ENCODE data around the gene SUPT16H. TPM values are rescaled to one million over a fixed set of nuclear protein-coding genes. Genes with fewer than 3 reads are reported as not detected.
"Not testable (repeated sequence)": the region's sequence is repeated elsewhere in the genome, so short reads cannot be mapped to it uniquely, and the experiment has no call there.

The SUPT16H gene
- total and polyA plus RNA-seq, 10 of the 15 experiments (the other 5 are each of a cell fraction or from before 2014, with no cell fraction given), result 90.7 to 201 (median 121) TPM

DNA sequence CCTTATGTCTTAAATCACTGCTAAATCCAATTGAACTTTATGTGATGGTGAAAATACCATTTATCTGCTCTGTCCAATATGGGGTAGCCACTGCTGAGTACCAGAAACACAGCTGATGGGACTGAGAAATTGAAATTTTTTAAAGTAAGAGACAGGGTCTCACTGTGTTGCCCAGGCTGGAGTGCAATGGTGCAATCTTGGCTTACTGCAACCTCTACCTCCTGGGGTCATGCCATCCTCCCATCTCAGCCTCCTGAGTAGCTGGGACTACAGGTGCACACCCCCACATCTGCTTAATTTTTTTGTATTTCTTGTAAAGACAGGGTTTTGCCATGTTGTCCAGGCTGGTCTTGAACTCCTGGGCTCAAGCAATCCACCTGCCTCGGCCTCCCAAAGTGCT, 11.0 kb downstream of the SUPT16H start:
- Histone ChIP-seq H3K36me3 (ENCODE audit: control insufficient read depth in 2 of 2, insufficient read depth in 2 of 2, low read length in 1 of 2) (peaks cover 2 to 15% of the 10 kb centered on the region in 2 experiments), H3K79me2 (ENCODE audit: control insufficient read depth, insufficient read depth, low read length) (peaks cover 31% of the 10 kb centered on the region)
- H3K9me3 ChIP-seq (replicated peaks; ENCODE audit: control insufficient read depth, insufficient read depth, low read length); H3K4me1 ChIP-seq (ENCODE audit: control insufficient read depth, insufficient read depth, low read length); H3K4me2 ChIP-seq (ENCODE audit: control insufficient read depth, insufficient read depth); H2AFZ ChIP-seq (ENCODE audit: control insufficient read depth, low read depth, low read length); H3K27ac ChIP-seq (ENCODE audit: control insufficient read depth, insufficient read depth); H4K20me1 ChIP-seq (ENCODE audit: control insufficient read depth, insufficient read depth); intact Hi-C loops (cut with micrococcal nuclease; ENCODE audit: unreplicated experiment); ATAC-seq; H3K9ac ChIP-seq (ENCODE audit: control insufficient read depth, insufficient read depth, low read length); CTCF ChIA-PET; H3K27me3 ChIP-seq (replicated peaks in 1 of 2; ENCODE audit: control insufficient read depth in 2 of 2, insufficient read depth in 2 of 2, low read length in 1 of 2); RAD21 ChIA-PET (ENCODE audit: unreplicated experiment); FAIRE-seq; H3K4me3 ChIP-seq; SMC1A ChIA-PET (ENCODE audit: uncharacterized antibody, unreplicated experiment); BruUV-seq (replicated peaks); DNase-seq (ENCODE audit: low read depth, low spot score); POLR2A ChIA-PET; in situ Hi-C loops (cut with MboI): not testable (repeated sequence)
- WGBS (ENCODE audit: insufficient coverage, insufficient replicate concordance, low lambda C conversion rate, missing lambda C conversion rate), result 100% methylated on average over 1 of the region's 1 CpG

- TF ChIP-seq ATF2 (IDR thresholded peaks at IDR 0.05; ENCODE audit: low read length) (no peak), HDAC2 (IDR thresholded peaks at IDR 0.05) (no peak), EGR1 (IDR thresholded peaks at IDR 0.05; ENCODE audit: borderline replicate concordance in 1 of 2, low read depth in 2 of 2, low read length in 2 of 2) (no peak), EZH2 (IDR thresholded peaks at IDR 0.05; ENCODE audit: borderline replicate concordance, control insufficient read depth, low read depth, low read length) (no peak), MEF2A (IDR thresholded peaks at IDR 0.05; ENCODE audit: insufficient read depth, low read depth, low read length) (no peak)
- TF ChIP-seq, protein P1, sequence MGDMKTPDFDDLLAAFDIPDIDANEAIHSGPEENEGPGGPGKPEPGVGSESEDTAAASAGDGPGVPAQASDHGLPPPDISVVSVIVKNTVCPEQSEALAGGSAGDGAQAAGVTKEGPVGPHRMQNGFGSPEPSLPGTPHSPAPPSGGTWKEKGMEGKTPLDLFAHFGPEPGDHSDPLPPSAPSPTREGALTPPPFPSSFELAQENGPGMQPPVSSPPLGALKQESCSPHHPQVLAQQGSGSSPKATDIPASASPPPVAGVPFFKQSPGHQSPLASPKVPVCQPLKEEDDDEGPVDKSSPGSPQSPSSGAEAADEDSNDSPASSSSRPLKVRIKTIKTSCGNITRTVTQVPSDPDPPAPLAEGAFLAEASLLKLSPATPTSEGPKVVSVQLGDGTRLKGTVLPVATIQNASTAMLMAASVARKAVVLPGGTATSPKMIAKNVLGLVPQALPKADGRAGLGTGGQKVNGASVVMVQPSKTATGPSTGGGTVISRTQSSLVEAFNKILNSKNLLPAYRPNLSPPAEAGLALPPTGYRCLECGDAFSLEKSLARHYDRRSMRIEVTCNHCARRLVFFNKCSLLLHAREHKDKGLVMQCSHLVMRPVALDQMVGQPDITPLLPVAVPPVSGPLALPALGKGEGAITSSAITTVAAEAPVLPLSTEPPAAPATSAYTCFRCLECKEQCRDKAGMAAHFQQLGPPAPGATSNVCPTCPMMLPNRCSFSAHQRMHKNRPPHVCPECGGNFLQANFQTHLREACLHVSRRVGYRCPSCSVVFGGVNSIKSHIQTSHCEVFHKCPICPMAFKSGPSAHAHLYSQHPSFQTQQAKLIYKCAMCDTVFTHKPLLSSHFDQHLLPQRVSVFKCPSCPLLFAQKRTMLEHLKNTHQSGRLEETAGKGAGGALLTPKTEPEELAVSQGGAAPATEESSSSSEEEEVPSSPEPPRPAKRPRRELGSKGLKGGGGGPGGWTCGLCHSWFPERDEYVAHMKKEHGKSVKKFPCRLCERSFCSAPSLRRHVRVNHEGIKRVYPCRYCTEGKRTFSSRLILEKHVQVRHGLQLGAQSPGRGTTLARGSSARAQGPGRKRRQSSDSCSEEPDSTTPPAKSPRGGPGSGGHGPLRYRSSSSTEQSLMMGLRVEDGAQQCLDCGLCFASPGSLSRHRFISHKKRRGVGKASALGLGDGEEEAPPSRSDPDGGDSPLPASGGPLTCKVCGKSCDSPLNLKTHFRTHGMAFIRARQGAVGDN (IDR thresholded peaks at IDR 0.05), result no peak
- TF ChIP-seq, protein P2, sequence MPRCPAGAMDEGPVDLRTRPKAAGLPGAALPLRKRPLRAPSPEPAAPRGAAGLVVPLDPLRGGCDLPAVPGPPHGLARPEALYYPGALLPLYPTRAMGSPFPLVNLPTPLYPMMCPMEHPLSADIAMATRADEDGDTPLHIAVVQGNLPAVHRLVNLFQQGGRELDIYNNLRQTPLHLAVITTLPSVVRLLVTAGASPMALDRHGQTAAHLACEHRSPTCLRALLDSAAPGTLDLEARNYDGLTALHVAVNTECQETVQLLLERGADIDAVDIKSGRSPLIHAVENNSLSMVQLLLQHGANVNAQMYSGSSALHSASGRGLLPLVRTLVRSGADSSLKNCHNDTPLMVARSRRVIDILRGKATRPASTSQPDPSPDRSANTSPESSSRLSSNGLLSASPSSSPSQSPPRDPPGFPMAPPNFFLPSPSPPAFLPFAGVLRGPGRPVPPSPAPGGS (IDR thresholded peaks at IDR 0.05; ENCODE audit: borderline replicate concordance, insufficient read depth, low read depth, low read length, poor library complexity, severe bottlenecking), result no peak
- H3K79me2 ChIP-seq (ENCODE audit: control insufficient read depth, insufficient read depth, low read length), result peaks cover 7% of the 10 kb centered on the region
- SMC1A ChIA-PET (ENCODE audit: uncharacterized antibody, unreplicated experiment), result interaction anchor here (1.3 kb wide), 1 partner anchor 9 kb away, joined by 3 read pairs; no protein-coding TSS in a partner anchor
- no peaks in the 10 kb centered on the region; the same call in 1 of the 2 replicates for H4K20me1 ChIP-seq (ENCODE audit: control insufficient read depth, insufficient read depth)
- no peaks in the 10 kb centered on the region for H3K9me3 ChIP-seq (replicated peaks; ENCODE audit: control insufficient read depth, insufficient read depth, low read length)
- no peak for FAIRE-seq
- BruUV-seq (replicated peaks), result TSS peak; percentile 25
- H3K4me2 ChIP-seq (ENCODE audit: control insufficient read depth, insufficient read depth), result no peak overlapping the region
- DNase-seq (ENCODE audit: low read depth, low spot score), result no peak
- WGBS (ENCODE audit: insufficient coverage, insufficient replicate concordance, low lambda C conversion rate, missing lambda C conversion rate), result 45% methylated on average over 4 of the region's 4 CpGs
- RAD21 ChIA-PET (ENCODE audit: unreplicated experiment), result no interaction called here
- no peak overlapping the region for H3K9ac ChIP-seq (ENCODE audit: control insufficient read depth, insufficient read depth, low read length)
- intact Hi-C loops (cut with micrococcal nuclease; ENCODE audit: unreplicated experiment) (no loop called here), in situ Hi-C loops (cut with MboI) (no loop called here)
- H3K36me3 ChIP-seq (ENCODE audit: control insufficient read depth in 2 of 2, insufficient read depth in 2 of 2, low read length in 1 of 2), result peaks cover 8 to 19% of the 10 kb centered on the region in 2 experiments
- H3K4me1 ChIP-seq (ENCODE audit: control insufficient read depth, insufficient read depth, low read length), result no peaks in the 10 kb centered on the region
- H2AFZ ChIP-seq (ENCODE audit: control insufficient read depth, low read depth, low read length), result no peak overlapping the region
- H3K4me3 ChIP-seq, result no peak overlapping the region
- H3K27me3 ChIP-seq (replicated peaks in 1 of 2; ENCODE audit: control insufficient read depth in 2 of 2, insufficient read depth in 2 of 2, low read length in 1 of 2), result no peaks in the 10 kb centered on the region
- no peak for ATAC-seq
- CTCF ChIA-PET, result interaction anchor here (1.3 kb wide), 1 partner anchor 13 kb away, joined by 3 read pairs; no protein-coding TSS in a partner anchor
- POLR2A ChIA-PET, result no interaction called here
- H3K27ac ChIP-seq (ENCODE audit: control insufficient read depth, insufficient read depth), result no peak overlapping the region
Measured at GRCh38 chr14:21369949-21370679, 13.7 kb downstream of the SUPT16H start.
